Muscle of back (tissue), 11 donors: Measurements from ENCODE around the gene MITF. TPM values are rescaled to one million over a fixed set of nuclear protein-coding genes. Genes with fewer than 3 reads are reported as not detected.
A peak's percentile ranks its signal among the peaks of the same experiment; 100 is the strongest.

Source experiments
- DNase-seq, 3 donors: peaks; one replicate each; pipeline versions ENCODE4 v3.0.0 to v3.0.0-alpha.2; 2013
- polyA plus RNA-seq, 10 donors: library from polyadenylated mRNA; unstranded; fragments of 120-200 nt; gene quantifications; one replicate each; pipeline ENCODE4 v1.2.1, GENCODE V29; 2013; ENCODE audit not compliant: insufficient read length in 10 of 10

MITF gene
- polyA plus RNA-seq, 10 donors, result 4.2 to 14.9 (median 6.2) TPM

GRCh38 chr3:69830147-69830546 lies 90.9 kb downstream of the MITF start:
- no peak for DNase-seq

GRCh38 chr3:69831737-69832136 lies 92.5 kb downstream of the MITF start:
- DNase-seq, result no peak

GRCh38 chr3:69833591-69833990 lies 94.3 kb downstream of the MITF start:
- no peak for DNase-seq

DNA sequence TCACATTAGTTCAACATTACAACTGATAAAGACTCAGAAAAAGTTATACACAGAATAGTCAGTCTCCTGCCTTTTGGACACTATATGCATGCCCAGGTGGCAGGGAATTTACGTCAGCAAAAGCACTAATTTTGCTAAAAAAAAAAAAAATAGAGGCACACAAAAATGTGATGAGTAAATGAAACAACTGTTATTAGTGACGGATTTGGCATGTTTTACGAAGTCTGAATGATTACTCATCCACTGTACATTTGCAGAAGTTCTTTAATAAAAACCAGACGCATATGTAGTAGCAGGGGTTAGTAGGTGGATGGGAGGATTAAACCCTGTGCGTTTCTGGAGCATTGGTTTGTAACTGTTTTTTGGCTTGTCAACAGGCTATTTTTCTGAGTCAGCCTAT lies 99.0 kb downstream of the MITF start:
- DNase-seq, result peak in 2 of 3 donors; percentile 58 to 90

GRCh38 chr3:69838696-69839515 lies 99.6 kb downstream of the MITF start:
- DNase-seq, result peak in 1 of 3 donors; percentile 18

- DNase-seq, result no peak
Observed at GRCh38 chr3:69842351-69842750, 103.1 kb downstream of the MITF start.

DNA sequence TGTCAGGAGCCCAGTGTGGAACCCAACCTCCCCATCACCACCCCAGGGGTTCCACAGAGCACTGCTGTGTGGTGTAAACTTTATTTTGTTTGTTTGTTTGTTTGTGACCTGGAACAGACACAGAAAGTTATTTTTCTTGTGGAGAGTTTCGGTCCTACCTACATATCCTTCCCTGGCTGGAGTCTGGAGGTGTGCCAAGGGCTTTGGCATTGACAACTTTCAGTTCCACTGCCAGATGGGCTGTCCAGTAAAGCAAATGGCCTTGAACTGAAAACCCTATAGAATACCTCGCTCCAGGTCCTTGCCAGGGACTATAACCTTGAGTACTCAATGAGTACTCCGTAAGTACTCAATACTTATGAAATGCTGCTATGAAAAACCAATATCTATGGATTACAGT lies 103.5 kb downstream of the MITF start:
- no peak for DNase-seq

- DNase-seq, result no peak
Observed at GRCh38 chr3:69844706-69845105, 105.4 kb downstream of the MITF start.

DNA sequence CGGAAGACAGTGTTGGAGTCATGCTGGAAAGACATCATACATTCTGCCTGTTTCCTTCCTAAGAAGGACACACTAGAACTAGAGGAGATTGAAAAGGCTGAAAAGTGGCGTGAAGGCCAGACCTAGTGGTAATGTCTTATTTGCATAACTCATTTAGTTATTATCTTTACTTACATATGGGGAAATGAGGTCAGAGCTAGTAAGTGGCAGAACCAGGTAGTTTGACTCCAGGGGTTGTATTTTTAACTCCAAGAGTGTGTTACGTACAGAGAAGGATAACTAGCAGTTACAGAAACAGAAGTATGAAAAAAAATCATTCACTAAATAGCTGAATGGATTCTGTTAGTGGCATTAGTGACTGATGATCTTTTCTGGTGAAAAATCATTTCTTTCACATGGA lies 108.0 kb downstream of the MITF start:
- DNase-seq, result no peak

- peak in 2 of 3 donors; percentile 33 to 36 for DNase-seq
Observed at GRCh38 chr3:69848113-69848512, 108.8 kb downstream of the MITF start.

DNA sequence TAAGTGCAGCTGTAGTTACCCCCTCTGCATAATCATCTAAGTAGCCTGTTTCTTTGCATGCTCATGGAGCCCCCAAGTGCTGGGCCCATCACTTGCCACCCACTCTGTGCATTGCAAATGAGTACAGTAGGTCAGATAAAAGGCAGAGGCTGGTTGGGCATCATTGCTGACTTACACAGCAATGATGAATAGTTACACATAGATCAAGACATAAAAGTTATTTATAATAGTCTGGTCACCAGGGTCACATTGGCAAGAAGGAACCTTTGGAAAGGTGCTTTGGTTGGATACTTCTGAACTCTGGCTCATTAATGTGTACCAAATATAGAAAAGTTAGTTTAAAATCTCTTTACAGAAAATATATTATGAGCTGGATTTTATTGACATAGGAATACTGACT lies 111.6 kb downstream of the MITF start:
- no peak for DNase-seq

GRCh38 chr3:69853027-69853426 lies 113.8 kb downstream of the MITF start:
- DNase-seq, result no peak

GRCh38 chr3:69855436-69856162 lies 116.3 kb downstream of the MITF start:
- DNase-seq, result peak in 1 of 3 donors; percentile 42

GRCh38 chr3:69856965-69857705 lies 117.9 kb downstream of the MITF start:
- no peak for DNase-seq

DNA sequence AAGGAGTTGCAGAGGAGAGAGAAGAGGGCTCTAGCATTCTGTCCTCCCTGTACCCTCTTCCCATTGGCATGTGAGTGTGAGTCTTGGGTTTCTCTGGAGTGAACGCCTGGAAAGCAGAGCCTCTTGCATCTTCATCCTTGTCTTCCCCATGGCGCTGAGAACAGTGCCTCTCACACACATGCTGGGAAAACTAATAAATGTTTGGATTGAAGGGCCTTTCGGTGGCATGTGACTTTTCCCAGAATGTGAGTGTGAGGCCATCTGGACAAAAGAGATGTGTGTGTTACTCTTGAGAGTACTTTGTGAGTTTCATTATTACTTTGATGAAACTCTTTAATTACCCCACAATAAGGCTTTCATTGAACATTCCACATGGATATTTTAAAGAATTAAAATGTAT lies 122.3 kb downstream of the MITF start:
- DNase-seq, result no peak

GRCh38 chr3:69864141-69864540 lies 124.9 kb downstream of the MITF start:
- DNase-seq, result no peak

DNA sequence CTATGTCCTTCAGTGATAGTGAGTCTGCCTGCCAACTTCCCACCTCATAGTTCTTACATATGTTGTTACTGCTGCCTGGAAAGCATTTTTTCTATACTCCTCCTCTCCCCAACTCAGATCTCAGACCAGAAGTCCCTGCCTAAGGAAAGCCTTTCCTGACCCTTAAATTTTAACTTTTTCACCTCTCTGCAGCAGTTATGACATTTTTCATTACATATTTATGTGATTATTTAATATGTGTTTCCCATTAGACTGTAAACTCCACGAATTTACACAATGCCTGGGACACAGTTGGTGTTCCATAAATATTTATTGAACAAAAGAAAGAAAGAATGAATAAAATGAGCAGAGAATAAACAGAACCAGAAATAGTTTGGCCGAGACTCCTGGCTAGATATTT lies 125.5 kb downstream of the MITF start:
- no peak for DNase-seq

DNA sequence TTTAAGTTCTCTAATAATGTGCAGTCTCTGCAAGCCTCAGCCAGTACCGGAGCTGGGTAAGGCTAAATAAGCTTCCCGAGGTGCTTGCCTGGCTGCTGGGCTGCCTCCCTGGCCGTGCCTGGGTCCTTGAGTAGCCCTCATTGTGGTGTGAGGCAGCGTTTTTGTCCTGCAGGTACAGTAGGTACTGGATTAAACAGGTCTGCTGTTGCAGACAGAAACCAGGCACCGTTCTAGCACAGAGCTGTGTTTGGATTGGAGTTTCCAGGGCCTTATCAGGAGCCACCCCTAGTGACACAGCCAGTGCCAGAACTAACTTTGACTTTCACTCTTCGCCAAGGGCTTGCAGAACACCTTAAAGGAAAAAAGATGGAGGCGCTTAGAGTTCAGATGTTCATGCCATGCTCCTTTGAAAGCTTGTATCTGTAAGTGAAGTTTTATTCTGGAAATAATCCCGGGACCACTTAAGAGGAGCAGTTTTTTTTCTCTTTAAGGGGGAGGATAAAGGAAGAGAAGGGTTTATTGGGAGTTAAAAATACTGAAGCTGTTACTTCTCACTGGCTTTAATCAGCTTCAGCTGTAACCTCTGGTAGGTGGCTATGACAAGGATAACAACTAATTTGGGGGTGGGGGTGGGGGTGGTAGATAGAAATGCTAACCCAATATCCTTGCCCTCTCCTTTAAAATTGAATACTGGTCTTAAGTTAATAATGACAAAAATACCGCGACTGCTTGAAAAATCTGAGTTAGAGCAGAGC lies 126.8 kb downstream of the MITF start:
- no peak for DNase-seq

- DNase-seq, result no peak
Observed at GRCh38 chr3:69866988-69867720, 127.9 kb downstream of the MITF start.

DNA sequence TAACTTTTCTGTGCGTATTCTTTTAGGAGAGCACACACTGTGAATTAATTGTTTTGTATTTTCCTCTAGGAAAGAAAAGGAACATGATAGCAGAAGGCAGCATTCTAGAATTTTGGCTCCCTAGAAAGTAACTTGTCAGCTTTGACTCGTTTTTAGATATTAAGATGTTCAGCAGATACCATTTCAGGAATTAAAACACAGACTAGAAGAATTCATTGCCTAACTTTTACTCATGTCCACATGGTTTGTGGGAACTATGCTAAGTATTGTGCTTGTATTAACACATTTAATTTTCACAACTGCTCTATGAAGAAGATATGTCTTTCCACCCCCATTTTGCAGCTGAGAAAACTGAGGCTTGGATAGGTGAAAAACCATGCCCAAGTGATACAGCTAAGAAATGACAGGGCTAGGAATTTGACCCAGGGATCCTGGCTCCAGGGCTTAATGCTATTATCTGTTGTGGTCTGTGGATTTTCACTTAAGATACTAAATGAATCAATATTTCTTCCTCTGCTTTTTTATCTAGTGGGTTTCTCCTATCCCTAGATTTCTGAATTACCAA lies 128.8 kb downstream of the MITF start:
- no peak for DNase-seq
